Loucy (cell line): Measurements from ENCODE around the gene ZNF726.

Source experiments
- EZH2phosphoT487 ChIP-seq: fragments of 200-600 bp; IDR thresholded peaks from 2 replicates; pipeline ENCODE4 v1.6.1; 2018; ENCODE audit warnings: antibody characterized with exemption, mild to moderate bottlenecking, moderate library complexity, borderline replicate concordance
- TF ChIP-seq, protein P1 (sequence below): fragments of 200-600 bp; sonication (generic); conservative IDR thresholded peaks from 2 replicates; pipeline ENCODE4 v1.5.1; 2014; ENCODE audit warnings: mild to moderate bottlenecking, antibody characterized with exemption, low read length

DNA sequence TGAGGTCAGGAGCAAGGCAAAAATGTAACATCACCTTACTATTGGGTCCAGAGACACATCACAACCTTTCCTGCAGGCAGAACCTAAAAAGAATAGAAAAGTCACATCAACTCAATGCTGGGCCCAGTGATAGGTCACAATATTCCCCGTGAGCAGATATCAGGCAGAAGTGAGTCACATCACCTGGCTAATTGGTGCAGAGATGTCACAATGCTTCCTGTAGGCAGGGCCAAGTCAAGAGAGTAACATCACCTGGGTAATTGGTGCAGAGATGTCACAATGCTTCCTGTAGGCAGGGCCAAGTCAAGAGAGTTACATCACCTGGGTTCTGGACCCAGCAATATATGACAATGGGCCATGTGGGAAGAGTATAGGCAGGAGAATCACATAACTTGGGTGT, 63.4 kb downstream of the ZNF726 start:
- TF ChIP-seq, protein P1, sequence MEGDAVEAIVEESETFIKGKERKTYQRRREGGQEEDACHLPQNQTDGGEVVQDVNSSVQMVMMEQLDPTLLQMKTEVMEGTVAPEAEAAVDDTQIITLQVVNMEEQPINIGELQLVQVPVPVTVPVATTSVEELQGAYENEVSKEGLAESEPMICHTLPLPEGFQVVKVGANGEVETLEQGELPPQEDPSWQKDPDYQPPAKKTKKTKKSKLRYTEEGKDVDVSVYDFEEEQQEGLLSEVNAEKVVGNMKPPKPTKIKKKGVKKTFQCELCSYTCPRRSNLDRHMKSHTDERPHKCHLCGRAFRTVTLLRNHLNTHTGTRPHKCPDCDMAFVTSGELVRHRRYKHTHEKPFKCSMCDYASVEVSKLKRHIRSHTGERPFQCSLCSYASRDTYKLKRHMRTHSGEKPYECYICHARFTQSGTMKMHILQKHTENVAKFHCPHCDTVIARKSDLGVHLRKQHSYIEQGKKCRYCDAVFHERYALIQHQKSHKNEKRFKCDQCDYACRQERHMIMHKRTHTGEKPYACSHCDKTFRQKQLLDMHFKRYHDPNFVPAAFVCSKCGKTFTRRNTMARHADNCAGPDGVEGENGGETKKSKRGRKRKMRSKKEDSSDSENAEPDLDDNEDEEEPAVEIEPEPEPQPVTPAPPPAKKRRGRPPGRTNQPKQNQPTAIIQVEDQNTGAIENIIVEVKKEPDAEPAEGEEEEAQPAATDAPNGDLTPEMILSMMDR, result no peak
- no peak for TF ChIP-seq EZH2phosphoT487
